HepG2 (cell line): ENCODE measurements around the gene ARID1A. TPM values are rescaled to one million over a fixed set of nuclear protein-coding genes. Genes with fewer than 3 reads are reported as not detected.

Experiments used
- ATAC-seq: fragments of 200-7000 bp; cut with Tn5 transposase; 3 replicates; pipeline ENCODE4 v1.9.1; 2020; ENCODE audit warnings: mild to moderate bottlenecking, moderate library complexity
- BruUV-seq: library from RNA; stranded (reverse); fragments of 400-500 nt; replicated peaks from 2 replicates; lab custom pipeline; 2021; lab: Mats Ljungman, UMichigan
- CTCF ChIA-PET: fragments of 300-600 bp; formaldehyde crosslinking; extraction: SDS; loops from one replicate; lab custom pipeline; 2021; ENCODE audit warnings: low total read pairs, inconsistent platforms, low intra/inter-chr PET ratio; lab: Yijun Ruan, JAX
- POLR2A ChIA-PET: fragments of 350-600 bp; sonication (Branson Sonifier 250); formaldehyde crosslinking; loops from one replicate; lab custom pipeline; 2020; ENCODE audit warnings: antibody characterized with exemption, inconsistent platforms; lab: Yijun Ruan, JAX
- DNase-seq: peaks from one replicate; pipeline ENCODE4 v3.0.0-alpha.2; 2015; ENCODE audit warnings: low spot score
- FAIRE-seq: peaks from 3 replicates; lab custom pipeline; 2011; peaks lifted over from hg19 to GRCh38; lab: Jason Lieb, UNC
- H2AFZ ChIP-seq: one replicate; pipeline ENCODE4 v1.6.1; 2011; ENCODE audit warnings: low read length, inconsistent platforms
- H3K27ac ChIP-seq: fragments of 300-600 bp; 3 replicates; pipeline ENCODE4 v1.8.0; 2011; ENCODE audit warnings: mixed run types, mild to moderate bottlenecking, mixed read lengths, low read length, inconsistent platforms; ENCODE audit not compliant: insufficient read depth; ENCODE audit errors: extremely low read length
- H3K27me3 ChIP-seq, 2 experiments: fragments of 200-600 bp in 1 of 2; 2 replicates in 1 of 2; 3 replicates in 1 of 2; pipeline versions ENCODE4 v1.6.0 to v1.8.0; 2011; ENCODE audit warnings: low read length in 2 of 2, mild to moderate bottlenecking in 2 of 2, moderate library complexity in 2 of 2, inconsistent platforms in 1 of 2; ENCODE audit not compliant: insufficient read depth in 2 of 2, control insufficient read depth in 1 of 2
- H3K36me3 ChIP-seq, 2 experiments: fragments of 200-600 bp in 1 of 2; replicated peaks in 1 of 2; 2 replicates in 1 of 2; 3 replicates in 1 of 2; pipeline versions ENCODE4 v1.5.1 to v1.8.0; 2011; ENCODE audit warnings: low read length in 2 of 2, inconsistent platforms in 1 of 2; ENCODE audit not compliant: insufficient read depth in 2 of 2, control insufficient read depth in 1 of 2
- H3K4me1 ChIP-seq: 2 replicates; pipeline ENCODE4 v1.5.1; 2012; ENCODE audit warnings: low read length, inconsistent platforms; ENCODE audit not compliant: insufficient read depth
- H3K4me2 ChIP-seq: 2 replicates; pipeline ENCODE4 v1.6.0; 2011; ENCODE audit warnings: low read depth, low read length, inconsistent platforms
- H3K4me3 ChIP-seq, 3 experiments: fragments of 200-600 bp in 1 of 3; sonication (generic), shearing (Covaris generic) in 1 of 3; replicated peaks in 1 of 3; 2 replicates each; pipeline ENCODE4 v1.5.1; 2011 to 2016; ENCODE audit warnings: low read length in 3 of 3, inconsistent platforms in 2 of 3, low read depth in 2 of 3, mild to moderate bottlenecking in 2 of 3, control low read depth in 1 of 3, mixed read lengths in 1 of 3; ENCODE audit not compliant: insufficient read depth in 1 of 3
- H3K79me2 ChIP-seq: one replicate; pipeline ENCODE4 v1.6.1; 2011; ENCODE audit warnings: low read length, inconsistent platforms; ENCODE audit not compliant: insufficient read depth
- H3K9ac ChIP-seq: 2 replicates; pipeline ENCODE4 v1.6.0; 2011; ENCODE audit warnings: mild to moderate bottlenecking, low read depth, low read length, inconsistent platforms; ENCODE audit not compliant: insufficient read depth
- H3K9me3 ChIP-seq: 2 replicates; pipeline ENCODE4 v1.5.1; 2012; ENCODE audit warnings: mild to moderate bottlenecking, low read length
- H4K20me1 ChIP-seq: 2 replicates; pipeline ENCODE4 v1.6.0; 2011; ENCODE audit warnings: inconsistent platforms, mild to moderate bottlenecking, low read length, moderate library complexity; ENCODE audit not compliant: insufficient read depth
- NBN ChIP-seq: fragments of 450-650 bp; conservative IDR thresholded peaks from 2 replicates; pipeline ENCODE4 v1.6.1; 2017
- NR1H2 ChIP-seq: sonication (generic); formaldehyde crosslinking; IDR thresholded peaks from 2 replicates; pipeline ENCODE4 v1.8.1; 2022; ENCODE audit warnings: low read depth, missing genetic modification reagents, borderline replicate concordance
- RBM22 ChIP-seq: fragments of 200-400 bp; formaldehyde crosslinking; optimal IDR thresholded peaks from 2 replicates; pipeline ENCODE3; 2017; ENCODE audit warnings: mild to moderate bottlenecking, low read length, moderate library complexity
- RFXANK ChIP-seq: IDR thresholded peaks from 2 replicates; pipeline ENCODE4 v1.6.1; 2016
- ZBTB3 ChIP-seq: sonication (generic); formaldehyde crosslinking; IDR thresholded peaks from 2 replicates; pipeline ENCODE4 v1.4.0; 2020; ENCODE audit warnings: low read depth, mild to moderate bottlenecking, moderate library complexity, missing genetic modification reagents, borderline replicate concordance
- WGBS: methylation state at CpG from one replicate; pipeline ENCODE4 v1.1.6; 2017; ENCODE audit warnings: low lambda C conversion rate; 5-methylcytosine and 5-hydroxymethylcytosine counted together
- in situ Hi-C: cut with HindIII; loops from 2 replicates; pipeline ENCODE4 v1.10.0; 2017; ENCODE audit warnings: low pct_unique_long_range_greater_than_20kb; ENCODE audit not compliant: extremely low pct_ligation_motif_present
- intact Hi-C: fragments of 100-400 bp; cut with micrococcal nuclease; formaldehyde crosslinking; loops from one replicate; pipeline ENCODE4 v1.10.0; 2022; ENCODE audit not compliant: unreplicated experiment
- polyA plus RNA-seq, 8 experiments: library from polyadenylated mRNA; depleted of rRNA in 3 of 8; stranded (reverse) in 7 of 8; unstranded in 1 of 8; fragments of >200 nt; fragmentation: Illumina TruSeq in 4 of 8; extraction: Trizol in 4 of 8; gene quantifications; 2 replicates each; pipeline versions ENCODE4 v1.2.1 to v1.2.3, GENCODE V29; 2011 to 2016; ENCODE audit warnings: low read depth in 4 of 8, missing spikeins in 1 of 8, mixed read lengths in 1 of 8; ENCODE audit not compliant: insufficient read depth in 1 of 8
- total RNA-seq, 5 experiments: library from RNA; depleted of rRNA; stranded (reverse); fragments of >200 nt; fragmentation: Illumina TruSeq; extraction: Trizol; gene quantifications; 2 replicates each; pipeline ENCODE4 v1.2.3, GENCODE V29; 2016; ENCODE audit warnings: low read depth in 1 of 5
- TF ChIP-seq, protein P1 (sequence below): sonication (generic); formaldehyde crosslinking; IDR thresholded peaks from 2 replicates; pipeline ENCODE4 v1.8.1; 2023; ENCODE audit warnings: missing genetic modification reagents, inconsistent platforms, borderline replicate concordance
- TF ChIP-seq, protein P2 (sequence below): sonication (generic); formaldehyde crosslinking; IDR thresholded peaks from 2 replicates; pipeline ENCODE4 v1.4.0; 2020; ENCODE audit warnings: missing genetic modification reagents

Gene ARID1A
- total and polyA plus RNA-seq, 2 of the 13 experiments (the other 11 are each of a cell fraction or from before 2014, with no cell fraction given): 11.9 to 15.9 TPM

DNA sequence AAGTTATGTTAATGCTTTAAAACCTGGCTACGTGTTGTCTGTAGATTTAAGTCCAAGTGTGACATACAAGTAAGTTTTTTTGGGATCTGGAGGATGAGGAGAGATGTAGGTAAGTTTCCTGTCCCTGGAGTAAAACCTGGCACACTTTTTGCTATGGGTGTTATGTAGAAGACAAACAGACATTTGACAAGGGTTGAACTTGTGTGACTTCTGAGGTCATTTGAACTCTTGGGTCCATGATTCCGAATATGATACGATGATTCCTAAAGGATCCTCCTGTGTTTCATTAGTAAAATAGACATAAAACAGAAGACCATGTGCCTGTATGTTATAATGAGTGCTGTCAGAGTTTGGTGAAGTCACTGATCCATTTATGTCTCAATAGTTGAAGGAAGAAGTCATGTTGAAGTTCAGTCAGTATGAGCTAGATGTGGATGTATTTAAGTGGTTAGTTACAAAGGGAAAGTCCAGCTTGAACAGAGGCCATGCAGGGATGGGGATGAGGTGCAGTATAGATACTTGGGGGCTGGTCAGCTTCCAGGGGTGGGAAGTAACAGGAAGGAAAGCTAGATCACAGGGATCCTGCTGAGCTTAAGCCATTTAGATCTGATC, 44.3 kb downstream of the ARID1A start:
- Histone ChIP-seq H4K20me1 (no peaks in the 10 kb centered on the region; the same call in 1 of the 2 replicates), H3K4me1 (peaks cover 13% of the 10 kb centered on the region; the same call in 1 of the 2 replicates), H3K4me2 (no peak overlapping the region), H3K9me3 (no peaks in the 10 kb centered on the region), H3K9ac (no peak overlapping the region), H2AFZ (no peak overlapping the region), H3K27me3 (no peaks in the 10 kb centered on the region), H3K79me2 (peaks cover 25% of the 10 kb centered on the region), H3K4me3 (no peak overlapping the region), H3K27ac (no peak overlapping the region), H3K36me3 (peaks cover 20 to 75% of the 10 kb centered on the region in 2 experiments)
- no TSS peak for BruUV-seq
- DNase-seq (no peak), FAIRE-seq (no peak), ATAC-seq (no peak)
- in situ Hi-C loops: no loop called here
- POLR2A ChIA-PET: no interaction called here
- intact Hi-C loops: no loop called here
- 98% methylated on average over 3 of the region's 3 CpGs for WGBS
- TF ChIP-seq, protein P1, sequence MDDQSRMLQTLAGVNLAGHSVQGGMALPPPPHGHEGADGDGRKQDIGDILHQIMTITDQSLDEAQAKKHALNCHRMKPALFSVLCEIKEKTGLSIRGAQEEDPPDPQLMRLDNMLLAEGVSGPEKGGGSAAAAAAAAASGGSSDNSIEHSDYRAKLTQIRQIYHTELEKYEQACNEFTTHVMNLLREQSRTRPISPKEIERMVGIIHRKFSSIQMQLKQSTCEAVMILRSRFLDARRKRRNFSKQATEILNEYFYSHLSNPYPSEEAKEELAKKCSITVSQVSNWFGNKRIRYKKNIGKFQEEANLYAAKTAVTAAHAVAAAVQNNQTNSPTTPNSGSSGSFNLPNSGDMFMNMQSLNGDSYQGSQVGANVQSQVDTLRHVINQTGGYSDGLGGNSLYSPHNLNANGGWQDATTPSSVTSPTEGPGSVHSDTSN (CRISPR knock-in tag): no peak
- TF ChIP-seq NBN (no peak), ZBTB3 (CRISPR knock-in tag) (no peak), NR1H2 (CRISPR knock-in tag) (no peak), RBM22 (peak; percentile 25), RFXANK (CRISPR knock-in tag) (no peak)
- TF ChIP-seq, protein P2, sequence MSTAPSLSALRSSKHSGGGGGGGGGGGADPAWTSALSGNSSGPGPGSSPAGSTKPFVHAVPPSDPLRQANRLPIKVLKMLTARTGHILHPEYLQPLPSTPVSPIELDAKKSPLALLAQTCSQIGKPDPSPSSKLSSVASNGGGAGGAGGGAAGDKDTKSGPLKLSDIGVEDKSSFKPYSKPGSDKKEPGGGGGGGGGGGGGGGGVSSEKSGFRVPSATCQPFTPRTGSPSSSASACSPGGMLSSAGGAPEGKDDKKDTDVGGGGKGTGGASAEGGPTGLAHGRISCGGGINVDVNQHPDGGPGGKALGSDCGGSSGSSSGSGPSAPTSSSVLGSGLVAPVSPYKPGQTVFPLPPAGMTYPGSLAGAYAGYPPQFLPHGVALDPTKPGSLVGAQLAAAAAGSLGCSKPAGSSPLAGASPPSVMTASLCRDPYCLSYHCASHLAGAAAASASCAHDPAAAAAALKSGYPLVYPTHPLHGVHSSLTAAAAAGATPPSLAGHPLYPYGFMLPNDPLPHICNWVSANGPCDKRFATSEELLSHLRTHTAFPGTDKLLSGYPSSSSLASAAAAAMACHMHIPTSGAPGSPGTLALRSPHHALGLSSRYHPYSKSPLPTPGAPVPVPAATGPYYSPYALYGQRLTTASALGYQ (CRISPR knock-in tag): no peak
- CTCF ChIA-PET: no interaction called here
